Limb (tissue), 2 donors: ENCODE data around the gene PTN.
"Not testable (repeated sequence)": the region's sequence is repeated elsewhere in the genome, so short reads cannot be mapped to it uniquely, and the experiment has no call there.

Experiments
- DNase-seq, 2 donors: peaks; one replicate each; pipeline ENCODE4 v3.0.0-alpha.2; 2016; ENCODE audit errors: extremely low spot score in 2 of 2

PTN gene

DNA sequence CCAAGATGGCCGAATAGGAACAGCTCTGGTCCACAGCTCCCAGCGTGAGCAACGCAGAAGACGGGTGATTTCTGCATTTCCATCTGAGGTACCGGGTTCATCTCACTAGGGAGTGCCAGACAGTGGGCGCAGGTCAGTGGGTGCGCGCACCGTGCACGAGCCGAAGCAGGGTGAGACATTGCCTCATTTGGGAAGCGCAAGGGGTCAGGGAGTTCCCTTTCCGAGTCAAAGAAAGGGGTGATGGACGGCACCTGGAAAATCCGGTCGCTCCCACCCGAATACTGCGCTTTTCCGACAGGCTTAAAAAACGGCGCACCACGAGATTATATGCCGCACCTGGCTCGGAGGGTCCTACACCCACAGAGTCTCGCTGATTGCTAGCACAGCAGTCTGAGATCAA is 161.9 kb downstream of the PTN start:
- DNase-seq = not testable (repeated sequence)
